Measurements from ENCODE around the gene ARL4C. TPM values are rescaled to one million over a fixed set of nuclear protein-coding genes. Genes with fewer than 3 reads are reported as not detected.
"Not testable (repeated sequence)": the region's sequence is repeated elsewhere in the genome, so short reads cannot be mapped to it uniquely, and the experiment has no call there.

Gene ARL4C
- total RNA-seq, 5 donors from 2014 or later (not counting 1 experiment from before 2014, with no cell fraction given) = 209 to 424 (median 294) TPM

GRCh38 chr2:234455246-234455645 lies 41.6 kb downstream of the ARL4C start:
- peak overlapping the region; percentile 90 for H3K27ac ChIP-seq (ENCODE audit: low read length)
- POLR2A ChIA-PET = interaction anchor here (0.6 to 5.2 kb wide), 24 partner anchors 8 to 169 kb away, joined by 3 to 74 read pairs (median 8); partner anchors contain the start of gene ARL4C (in 1 of the 2)
- H3K9me3 Mint-ChIP-seq; H3K4me3 ChIP-seq (ENCODE audit: control insufficient read depth in 1 of 2, extremely low read depth in 1 of 2, low read length in 1 of 2); H3K9me3 ChIP-seq; ATAC-seq (replicated peaks in 1 of 4); H3K36me3 ChIP-seq (ENCODE audit: control insufficient read depth in 2 of 2, extremely low read depth in 1 of 2, insufficient read depth in 1 of 2, low read length in 1 of 2); DNase-seq; H3K27me3 ChIP-seq (replicated peaks in 1 of 2; ENCODE audit: control insufficient read depth in 2 of 2, extremely low read depth in 1 of 2, insufficient read depth in 2 of 2, low read length in 1 of 2); H3K27me3 Mint-ChIP-seq: not testable (repeated sequence)
- Mint-ChIP-seq H3K36me3 (peaks cover 18% of the 10 kb centered on the region), H3K4me1 (peaks cover 77 to 88% (median 88%) of the 10 kb centered on the region in 3 donors), H3K27ac (peak overlapping the region; percentile 91 to 99), H3K4me3 (peak overlapping the region; percentile 65 to 90 (median 87))
- WGBS (ENCODE audit: insufficient coverage) = 90% methylated on average over 2 of the region's 7 CpGs
- H3K4me1 ChIP-seq (ENCODE audit: control insufficient read depth in 1 of 2, extremely low read depth in 1 of 2, insufficient read depth in 2 of 2, low read length in 2 of 2) = peaks cover 29 to 59% of the 10 kb centered on the region in 2 experiments
- CTCF ChIA-PET = interaction anchor here in 1 of 2 donors (0.6 to 2.2 kb wide), 7 partner anchors 8 to 201 kb away, joined by 3 to 18 read pairs (median 8); partner anchors contain the start of gene ARL4C

- no peaks in the 10 kb centered on the region for H3K27me3 ChIP-seq (replicated peaks in 1 of 2; ENCODE audit: control insufficient read depth in 2 of 2, extremely low read depth in 1 of 2, insufficient read depth in 2 of 2, low read length in 1 of 2)
- H3K9me3 ChIP-seq = no peaks in the 10 kb centered on the region
- peaks cover 77 to 91% (median 89%) of the 10 kb centered on the region in 3 donors for H3K4me1 Mint-ChIP-seq
- peaks cover 23% of the 10 kb centered on the region for H3K36me3 Mint-ChIP-seq
- POLR2A ChIA-PET = interaction anchor here (0.5 to 5.2 kb wide), 39 partner anchors 8 to 168 kb away, joined by 3 to 74 read pairs (median 6); partner anchors contain the start of gene ARL4C (in 1 of the 2)
- peak overlapping the region; percentile 90 for H3K27ac ChIP-seq (ENCODE audit: low read length)
- H3K4me3 ChIP-seq (ENCODE audit: control insufficient read depth in 1 of 2, extremely low read depth in 1 of 2, low read length in 1 of 2) = peak overlapping the region; percentile 64 to 83
- peaks cover 0 to 4% (median 0%) of the 10 kb centered on the region in 3 donors for H3K9me3 Mint-ChIP-seq
- peaks cover 0 to 5% of the 10 kb centered on the region in 2 donors for H3K36me3 ChIP-seq (ENCODE audit: control insufficient read depth in 2 of 2, extremely low read depth in 1 of 2, insufficient read depth in 1 of 2, low read length in 1 of 2)
- DNase-seq (peak in 17 of 35 experiments; percentile 18 to 79 (median 44)), ATAC-seq (replicated peaks in 1 of 4) (peak; percentile 75 to 80 (median 78))
- CTCF ChIA-PET = interaction anchor here in 1 of 2 donors (0.7 to 2.2 kb wide), 10 partner anchors 11 to 162 kb away, joined by 3 to 18 read pairs (median 4); partner anchors contain the start of gene ARL4C
- peak overlapping the region; percentile 87 to 90 (median 88) for H3K4me3 Mint-ChIP-seq
- peaks cover 31 to 59% of the 10 kb centered on the region in 2 experiments for H3K4me1 ChIP-seq (ENCODE audit: control insufficient read depth in 1 of 2, extremely low read depth in 1 of 2, insufficient read depth in 2 of 2, low read length in 2 of 2)
- no peaks in the 10 kb centered on the region for H3K27me3 Mint-ChIP-seq
- no CpG with 5 or more reads among the region's 4 CpGs for WGBS (ENCODE audit: insufficient coverage)
- peak overlapping the region; percentile 91 to 99 for H3K27ac Mint-ChIP-seq
Measured at GRCh38 chr2:234454433-234454832, 42.4 kb downstream of the ARL4C start.

- 46% methylated on average over 2 of the region's 5 CpGs for WGBS (ENCODE audit: insufficient coverage)
- CTCF ChIA-PET = interaction anchor here (0.6 to 3.2 kb wide), 5 partner anchors 27 to 161 kb away, joined by 3 to 28 read pairs (median 12); no protein-coding TSS in a partner anchor
- DNase-seq (peak in 29 of 35 experiments; percentile 14 to 72 (median 45)), ATAC-seq (replicated peaks in 1 of 4) (peak; percentile 18 to 41 (median 29))
- H3K27ac Mint-ChIP-seq = peak overlapping the region; percentile 91 to 99
- peak overlapping the region; percentile 64 to 83 for H3K4me3 ChIP-seq (ENCODE audit: control insufficient read depth in 1 of 2, extremely low read depth in 1 of 2, low read length in 1 of 2)
- peaks cover 0 to 7% of the 10 kb centered on the region in 2 donors for H3K36me3 ChIP-seq (ENCODE audit: control insufficient read depth in 2 of 2, extremely low read depth in 1 of 2, insufficient read depth in 1 of 2, low read length in 1 of 2)
- H3K9me3 ChIP-seq = no peaks in the 10 kb centered on the region
- H3K4me1 Mint-ChIP-seq = peaks cover 74 to 91% (median 89%) of the 10 kb centered on the region in 3 donors
- peaks cover 23% of the 10 kb centered on the region for H3K36me3 Mint-ChIP-seq
- H3K4me1 ChIP-seq (ENCODE audit: control insufficient read depth in 1 of 2, extremely low read depth in 1 of 2, insufficient read depth in 2 of 2, low read length in 2 of 2) = peaks cover 37 to 58% of the 10 kb centered on the region in 2 experiments
- peak overlapping the region; percentile 90 for H3K27ac ChIP-seq (ENCODE audit: low read length)
- peak overlapping the region; percentile 87 to 90 (median 88) for H3K4me3 Mint-ChIP-seq
- no peaks in the 10 kb centered on the region for H3K27me3 ChIP-seq (replicated peaks in 1 of 2; ENCODE audit: control insufficient read depth in 2 of 2, extremely low read depth in 1 of 2, insufficient read depth in 2 of 2, low read length in 1 of 2)
- H3K27me3 Mint-ChIP-seq = no peaks in the 10 kb centered on the region
- POLR2A ChIA-PET = interaction anchor here (0.7 to 5.2 kb wide), 14 partner anchors 9 to 163 kb away, joined by 3 to 74 read pairs (median 12); partner anchors contain the start of gene ARL4C (in 1 of the 2)
- peaks cover 0 to 4% (median 0%) of the 10 kb centered on the region in 3 donors for H3K9me3 Mint-ChIP-seq
Measured at GRCh38 chr2:234453216-234453615, 43.7 kb downstream of the ARL4C start.

GRCh38 chr2:234451852-234452625 lies 44.8 kb downstream of the ARL4C start:
- peaks cover 82 to 94% (median 94%) of the 10 kb centered on the region in 3 donors for H3K4me1 Mint-ChIP-seq
- Histone ChIP-seq H3K4me3 (ENCODE audit: control insufficient read depth in 1 of 2, extremely low read depth in 1 of 2, low read length in 1 of 2) (peak overlapping the region; percentile 64 to 83), H3K27me3 (replicated peaks in 1 of 2; ENCODE audit: control insufficient read depth in 2 of 2, extremely low read depth in 1 of 2, insufficient read depth in 2 of 2, low read length in 1 of 2) (no peaks in the 10 kb centered on the region), H3K36me3 (ENCODE audit: control insufficient read depth in 2 of 2, extremely low read depth in 1 of 2, insufficient read depth in 1 of 2, low read length in 1 of 2) (peaks cover 0 to 9% of the 10 kb centered on the region in 2 donors), H3K27ac (ENCODE audit: low read length) (peak overlapping the region; percentile 90), H3K9me3 (no peaks in the 10 kb centered on the region), H3K4me1 (ENCODE audit: control insufficient read depth in 1 of 2, extremely low read depth in 1 of 2, insufficient read depth in 2 of 2, low read length in 2 of 2) (peaks cover 49 to 68% of the 10 kb centered on the region in 2 experiments)
- H3K9me3 Mint-ChIP-seq = no peaks in the 10 kb centered on the region
- ChIA-PET CTCF (interaction anchor here in 1 of 2 donors (0.7 to 3.2 kb wide), 8 partner anchors 12 to 143 kb away, joined by 3 to 28 read pairs (median 5); partner anchors contain the start of gene ARL4C), POLR2A (interaction anchor here (0.6 to 5.2 kb wide), 31 partner anchors 11 to 462 kb away, joined by 3 to 74 read pairs (median 5); partner anchors contain the start of gene ARL4C (in 1 of the 2))
- no peaks in the 10 kb centered on the region for H3K27me3 Mint-ChIP-seq
- peak overlapping the region; percentile 91 to 99 for H3K27ac Mint-ChIP-seq
- DNase-seq (peak in 2 of 35 experiments; percentile 40 to 50), ATAC-seq (replicated peaks in 1 of 4) (peak in 3 of 4 experiments; percentile 3 to 11 (median 11))
- peak overlapping the region; percentile 87 to 90 (median 88) for H3K4me3 Mint-ChIP-seq
- 80% methylated on average over 1 of the region's 4 CpGs for WGBS (ENCODE audit: insufficient coverage)
- H3K36me3 Mint-ChIP-seq = peaks cover 27% of the 10 kb centered on the region

GRCh38 chr2:234451242-234451641 lies 45.6 kb downstream of the ARL4C start:
- H3K4me1 ChIP-seq (ENCODE audit: control insufficient read depth in 1 of 2, extremely low read depth in 1 of 2, insufficient read depth in 2 of 2, low read length in 2 of 2) = peaks cover 46 to 70% of the 10 kb centered on the region in 2 experiments

More at GRCh38 chr2:234451242-234451641, 45.6 kb downstream of the ARL4C start:
- Histone ChIP-seq H3K9me3 (no peaks in the 10 kb centered on the region), H3K36me3 (ENCODE audit: control insufficient read depth in 2 of 2, extremely low read depth in 1 of 2, insufficient read depth in 1 of 2, low read length in 1 of 2) (peaks cover 0 to 9% of the 10 kb centered on the region in 2 donors), H3K27ac (ENCODE audit: low read length) (peak overlapping the region; percentile 90), H3K27me3 (replicated peaks in 1 of 2; ENCODE audit: control insufficient read depth in 2 of 2, extremely low read depth in 1 of 2, insufficient read depth in 2 of 2, low read length in 1 of 2) (no peaks in the 10 kb centered on the region), H3K4me3 (ENCODE audit: control insufficient read depth in 1 of 2, extremely low read depth in 1 of 2, low read length in 1 of 2) (peak overlapping the region; percentile 0 to 44)
- peaks cover 27% of the 10 kb centered on the region for H3K36me3 Mint-ChIP-seq
- no peak for DNase-seq
- ATAC-seq (replicated peaks in 1 of 4) = no peak
- CTCF ChIA-PET = interaction anchor here in 1 of 2 donors (1.2 to 3.2 kb wide), 5 partner anchors 13 to 46 kb away, joined by 5 to 28 read pairs (median 5); partner anchors contain the start of gene ARL4C
- peak overlapping the region; percentile 91 to 99 for H3K27ac Mint-ChIP-seq
- POLR2A ChIA-PET = interaction anchor here (0.7 to 5.2 kb wide), 16 partner anchors 12 to 180 kb away, joined by 3 to 74 read pairs (median 4); partner anchors contain the start of gene ARL4C (in 1 of the 2)
- peak overlapping the region; percentile 87 to 90 (median 88) for H3K4me3 Mint-ChIP-seq
- no peaks in the 10 kb centered on the region for H3K27me3 Mint-ChIP-seq
- H3K4me1 Mint-ChIP-seq = peaks cover 83 to 94% (median 94%) of the 10 kb centered on the region in 3 donors
- 100% methylated on average over 1 of the region's 2 CpGs for WGBS (ENCODE audit: insufficient coverage)
- peaks cover 0 to under 1% (median 0%) of the 10 kb centered on the region in 3 donors for H3K9me3 Mint-ChIP-seq

Data from T-cell (primary cell).